ENCODE results near the gene NOC2L.

NOC2L gene

GRCh38 chr1:941015-941587 lies 18.0 kb downstream of the NOC2L start:
- DNase-seq: no peak

GRCh38 chr1:940107-941014 lies 18.7 kb downstream of the NOC2L start:
- DNase-seq: peak; percentile 86

DNA sequence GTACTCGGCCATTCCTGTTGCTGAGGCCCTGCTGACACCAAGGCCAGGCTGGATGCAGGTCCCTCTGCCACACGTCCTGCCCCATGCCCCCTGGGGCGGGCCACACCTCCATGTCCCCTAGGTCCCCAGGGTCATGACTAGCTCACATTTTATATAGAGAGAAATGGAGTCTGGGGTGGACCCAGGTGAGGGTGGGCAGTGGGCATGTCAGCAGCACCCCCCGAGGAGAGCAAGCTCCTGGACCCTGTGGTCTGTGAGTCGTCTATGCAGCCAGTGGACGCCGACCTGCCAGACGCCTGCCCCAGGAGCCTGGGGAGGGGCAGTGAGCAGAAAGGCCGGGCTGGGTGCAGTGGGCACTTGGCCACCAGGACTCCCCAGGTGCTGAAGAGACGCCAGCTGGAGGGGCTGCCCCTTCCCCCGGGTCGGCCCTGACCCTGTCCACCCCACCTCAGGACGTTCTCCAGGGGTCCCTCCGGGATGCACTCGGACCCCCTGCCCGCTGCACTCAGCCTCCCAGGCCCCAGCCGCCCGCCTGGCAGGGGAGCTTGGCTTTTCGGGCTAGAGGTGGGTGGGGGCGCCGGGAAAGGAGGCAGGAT lies 19.4 kb downstream of the NOC2L start:
- no peak for DNase-seq

GRCh38 chr1:938711-939489 lies 20.2 kb downstream of the NOC2L start:
- DNase-seq: no peak

GRCh38 chr1:938088-938683 lies 20.9 kb downstream of the NOC2L start:
- DNase-seq: no peak

GRCh38 chr1:937521-937920 lies 21.5 kb downstream of the NOC2L start:
- no peak for DNase-seq

DNA sequence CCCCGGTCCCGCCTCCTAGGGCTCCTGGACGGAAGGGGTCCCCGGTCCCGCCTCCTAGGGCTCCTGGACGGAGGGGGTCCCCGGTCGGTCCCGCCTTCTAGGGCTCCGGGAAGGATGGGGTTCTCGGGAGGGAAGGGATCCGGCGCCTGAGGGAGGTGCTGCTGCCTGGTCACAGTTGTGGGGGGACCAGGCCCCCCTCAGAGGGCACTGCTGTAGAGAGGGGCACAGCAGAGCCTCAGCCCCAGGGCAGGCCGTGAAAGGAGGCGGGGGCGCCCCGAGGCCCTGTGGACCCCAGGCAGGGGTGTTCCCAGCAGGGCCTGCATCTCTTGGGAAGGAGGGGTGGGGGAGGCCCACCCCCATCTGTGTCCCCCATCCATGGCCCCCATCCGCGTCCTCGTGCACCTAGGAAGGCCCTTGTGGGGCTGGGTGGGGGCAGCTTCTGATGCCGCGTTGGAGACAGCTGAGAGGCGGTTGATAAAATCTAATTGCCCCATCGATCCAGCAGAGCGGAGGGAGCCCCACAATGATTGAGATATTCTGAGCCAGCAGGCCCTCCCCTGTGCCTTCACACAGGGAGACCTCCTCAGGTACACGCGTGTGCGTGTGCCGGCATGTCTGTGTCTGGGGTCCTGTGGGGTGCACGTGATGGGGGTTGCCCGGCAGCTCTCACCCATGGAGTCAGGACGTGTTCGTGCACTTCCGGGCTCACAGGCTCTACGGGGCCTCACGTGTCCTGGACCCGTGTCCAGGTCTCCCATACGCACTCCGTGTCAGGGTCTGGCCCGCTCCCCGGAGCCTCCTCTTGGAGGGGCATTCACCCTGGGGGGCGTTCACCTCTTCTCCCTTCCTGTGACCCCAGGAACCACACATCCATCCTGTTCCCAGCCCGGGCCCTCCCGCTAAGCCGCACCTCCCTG lies 22.4 kb downstream of the NOC2L start:
- DNase-seq: no peak

- peak; percentile 77 for DNase-seq
These were observed 23.3 kb downstream of the NOC2L start for GRCh38 chr1:935751-936231.

- DNase-seq: no peak
These were observed 23.9 kb downstream of the NOC2L start for GRCh38 chr1:934991-935750.

DNA sequence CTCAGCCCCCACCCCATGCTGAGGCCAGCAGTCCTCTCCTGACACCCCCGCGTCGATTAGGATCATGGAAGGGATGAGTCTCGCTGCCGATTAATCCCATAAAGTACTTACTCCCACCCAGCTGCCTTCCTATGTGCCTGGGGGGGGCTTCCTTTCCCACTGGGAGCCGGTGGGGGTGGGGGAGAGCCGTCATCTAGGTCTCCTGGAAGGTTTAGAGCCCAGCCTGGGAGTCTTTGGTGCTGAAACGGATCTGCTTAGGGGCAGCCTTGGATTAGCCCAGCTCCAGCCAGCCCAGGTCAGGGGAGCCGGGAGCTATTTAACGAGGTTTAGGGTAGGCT lies 25.5 kb downstream of the NOC2L start:
- DNase-seq: no peak

GRCh38 chr1:932776-933602 lies 26.1 kb downstream of the NOC2L start:
- no peak for DNase-seq

DNA sequence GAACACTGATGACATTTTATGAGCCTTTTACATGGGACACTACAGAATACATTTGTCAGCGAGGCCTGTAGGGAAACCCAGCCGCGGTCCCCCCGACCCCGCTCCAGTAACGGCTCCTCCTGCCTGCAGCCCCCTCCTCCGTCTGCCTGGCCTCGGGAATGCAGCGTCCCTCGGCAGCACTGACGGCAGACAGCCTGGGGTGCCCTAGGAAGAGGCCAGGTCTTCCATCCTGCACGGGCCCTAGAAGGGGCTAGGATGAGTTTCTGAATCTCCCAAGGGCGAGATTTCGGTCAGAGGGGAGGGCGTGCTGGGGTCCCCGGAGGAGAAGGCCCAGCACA lies 26.9 kb downstream of the NOC2L start:
- DNase-seq: no peak

DNA sequence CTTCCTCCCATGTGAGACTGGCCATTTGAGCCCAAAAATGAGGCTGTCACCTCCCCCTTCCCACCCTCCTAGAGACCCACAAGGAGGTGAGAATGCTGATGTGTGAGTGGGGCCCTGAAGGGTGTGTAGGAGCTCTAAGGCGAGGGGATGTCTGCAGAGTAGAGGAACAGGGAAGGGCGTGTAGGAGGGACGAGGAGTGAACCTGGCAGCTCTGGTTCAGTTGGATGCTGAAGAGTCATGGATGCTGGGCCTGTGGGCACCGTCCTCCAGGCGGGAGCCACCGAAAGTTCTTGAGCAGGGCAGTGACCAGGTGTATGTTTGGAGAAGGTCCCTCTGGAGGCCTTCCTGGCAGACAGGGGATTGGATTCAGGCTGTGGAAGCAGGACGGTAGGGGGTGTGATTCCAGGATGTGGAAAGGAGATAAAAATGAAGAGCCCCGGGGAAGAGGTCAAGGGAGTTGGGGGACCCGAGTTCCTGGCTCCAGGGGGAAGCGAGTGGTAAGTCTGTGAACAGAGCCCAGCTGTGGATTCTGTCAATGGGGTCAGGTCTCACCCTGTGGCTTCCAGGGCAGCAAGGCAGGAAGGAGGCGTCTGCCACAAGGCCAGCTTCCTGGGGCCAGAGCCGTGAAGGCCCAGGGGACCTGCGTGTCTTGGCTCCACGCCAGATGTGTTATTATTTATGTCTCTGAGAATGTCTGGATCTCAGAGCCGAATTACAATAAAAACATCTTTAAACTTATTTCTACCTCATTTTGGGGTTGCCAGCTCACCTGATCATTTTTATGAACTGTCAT lies 27.5 kb downstream of the NOC2L start:
- no peak for DNase-seq

GRCh38 chr1:930633-931138 lies 28.4 kb downstream of the NOC2L start:
- no peak for DNase-seq

- no peak for DNase-seq
These were observed 29.1 kb downstream of the NOC2L start for GRCh38 chr1:929712-930632.

DNA sequence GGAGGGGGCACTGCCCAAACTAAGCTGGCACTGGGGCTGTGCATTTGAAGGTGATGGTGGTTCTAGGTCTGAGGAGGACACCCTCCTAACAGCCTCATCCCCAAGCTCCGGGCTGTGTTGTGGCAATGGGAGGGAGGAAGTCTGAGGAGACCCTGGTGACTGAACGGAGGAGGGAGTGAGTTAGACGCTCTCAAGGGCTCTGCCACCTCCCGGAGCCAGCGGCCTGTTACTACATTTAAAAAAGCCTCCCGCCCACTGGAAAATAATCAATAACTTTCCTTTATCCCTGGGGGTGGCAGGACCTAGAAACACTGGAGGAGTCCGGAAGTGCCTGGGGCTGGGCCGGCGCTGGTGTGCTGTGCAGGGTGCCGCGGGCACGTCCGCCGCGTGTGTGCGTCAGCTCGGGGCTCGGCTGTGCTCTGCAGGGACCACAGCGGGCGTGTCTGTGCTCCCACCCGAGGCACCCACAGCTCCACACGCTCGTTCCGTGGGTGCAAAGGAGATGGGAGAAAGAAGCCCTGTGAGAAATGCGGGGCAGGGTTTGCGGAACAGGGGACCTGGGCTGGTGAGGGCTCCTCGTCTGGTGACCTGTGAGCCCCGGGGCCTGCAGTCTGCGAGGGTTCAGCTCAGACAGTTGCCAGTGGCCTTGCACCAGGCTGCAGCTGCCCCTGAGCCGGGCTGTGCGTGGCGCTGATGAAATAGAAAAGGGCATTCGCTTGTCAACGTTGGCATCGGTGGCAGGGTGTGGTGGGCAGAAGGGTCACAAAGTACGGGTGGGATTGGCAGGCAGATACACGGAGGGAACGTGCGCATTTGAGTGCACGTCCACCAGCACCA lies 30.0 kb downstream of the NOC2L start:
- no peak for DNase-seq

DNA sequence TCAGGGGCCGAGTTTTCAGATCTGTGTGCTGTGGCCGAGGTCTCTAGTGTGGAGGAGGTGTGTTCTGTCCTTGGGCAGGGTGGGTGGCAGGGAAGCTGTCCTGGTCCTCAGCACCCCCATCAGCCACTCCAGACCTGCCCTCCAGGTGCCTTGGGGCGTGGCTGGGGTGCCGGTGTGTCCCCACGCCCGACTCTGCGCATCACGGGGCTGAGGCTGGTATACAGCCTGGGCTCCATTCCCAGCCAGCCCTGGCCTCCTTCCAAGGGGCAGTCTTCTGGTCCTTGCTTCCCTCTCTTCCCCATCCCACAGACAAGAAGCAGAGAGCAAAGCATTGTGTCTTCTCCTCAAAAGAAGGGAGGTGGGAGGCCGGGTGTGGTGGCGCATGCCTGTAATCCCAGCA lies 31.3 kb downstream of the NOC2L start:
- DNase-seq: no peak

Measured in NCI-H446 treated with DMSO at 0.1 percent for 48 hours (cell line).